Muscle of leg (tissue), 16 donors: ENCODE results near the gene TUBD1. TPM values are rescaled to one million over a fixed set of nuclear protein-coding genes. Genes with fewer than 3 reads are reported as not detected.
"Not testable (repeated sequence)": the region's sequence is repeated elsewhere in the genome, so short reads cannot be mapped to it uniquely, and the experiment has no call there.

Experiments
- DNase-seq: peaks from one replicate; pipeline ENCODE4 v3.0.0; 2013
- H3K27ac ChIP-seq: one replicate; pipeline ENCODE4 v1.5.1; 2013; ENCODE audit warnings: mild to moderate bottlenecking, low read length, control low read depth
- H3K27me3 ChIP-seq: one replicate; pipeline ENCODE4 v1.6.1; 2013; ENCODE audit warnings: low read length; ENCODE audit not compliant: control insufficient read depth, insufficient read depth
- H3K36me3 ChIP-seq: one replicate; pipeline ENCODE4 v1.6.1; 2013; ENCODE audit warnings: low read length; ENCODE audit not compliant: control insufficient read depth, insufficient read depth
- H3K4me1 ChIP-seq: one replicate; pipeline ENCODE4 v1.6.1; 2013; ENCODE audit warnings: low read length; ENCODE audit not compliant: control insufficient read depth, insufficient read depth
- H3K4me3 ChIP-seq: one replicate; pipeline ENCODE4 v1.5.1; 2013; ENCODE audit warnings: low read length, control low read depth
- H3K9me3 ChIP-seq: replicated peaks from 2 replicates; pipeline ENCODE4 v1.6.1; 2013; ENCODE audit warnings: low read depth, low read length; ENCODE audit not compliant: control insufficient read depth
- WGBS: methylation state at CpG from one replicate; pipeline ENCODE4 v1.1.5; 2013; ENCODE audit warnings: missing lambda C conversion rate; ENCODE audit not compliant: insufficient coverage; 5-methylcytosine and 5-hydroxymethylcytosine counted together
- long read RNA-seq, 11 donors: transcript quantifications; one replicate each; lab custom pipeline, GENCODE V29; 2026
- polyA plus RNA-seq, 8 donors: library from polyadenylated mRNA; unstranded; fragments of 120-200 nt; gene quantifications; one replicate each; pipeline versions ENCODE4 v1.2.1 to v1.2.3, GENCODE V29; 2013; ENCODE audit warnings: inconsistent platforms in 1 of 8, low replicate concordance in 1 of 8; ENCODE audit not compliant: insufficient read length in 8 of 8, insufficient read depth in 1 of 8
- total RNA-seq: library from RNA; stranded (reverse); fragments of 120-200 nt; gene quantifications from one replicate; pipeline ENCODE4 v1.2.4, GENCODE V29; 2013

The TUBD1 gene
- total RNA-seq (8.7 TPM), polyA plus RNA-seq (10 to 100 TPM in 4 of 8 donors, 1 to 10 TPM in 4; 7.2 to 12.4 (median 10.2) TPM)
- long read RNA-seq, donor 1, partial matches to known transcripts = 0 of 1 reads
- long read RNA-seq, donor 1, other reads (novel, unspliced or antisense) = 0 of 1 reads
- long read RNA-seq, donor 2 = 0 reads
- long read RNA-seq, donor 3, partial matches to known transcripts = 0 of 1 reads
- long read RNA-seq, donor 3, other reads (novel, unspliced or antisense) = 0 of 1 reads
- long read RNA-seq, donor 4, partial matches to known transcripts = 0 of 2 reads
- long read RNA-seq, donor 4, other reads (novel, unspliced or antisense) = 0 of 2 reads
- long read RNA-seq, donor 5, partial matches to known transcripts = 0 of 1 reads
- long read RNA-seq, donor 5, other reads (novel, unspliced or antisense) = 0 of 1 reads
- long read RNA-seq, donor 6, partial matches to known transcripts = 0 of 4 reads
- long read RNA-seq, donor 6, other reads (novel, unspliced or antisense) = 0 of 4 reads
- long read RNA-seq, donor 7, partial matches to known transcripts = 0 of 1 reads
- long read RNA-seq, donor 7, other reads (novel, unspliced or antisense) = 0 of 1 reads
- long read RNA-seq, donor 8, partial matches to known transcripts = 0 of 1 reads
- long read RNA-seq, donor 8, other reads (novel, unspliced or antisense) = 0 of 1 reads
- long read RNA-seq, donor 9 = 0 reads
- long read RNA-seq, donor 10 = 0 reads
- long read RNA-seq, donor 11, partial matches to known transcripts = 0 of 2 reads
- long read RNA-seq, donor 11, other reads (novel, unspliced or antisense) = 0 of 2 reads

- no peaks in the 10 kb centered on the region for H3K9me3 ChIP-seq
- peak; percentile 100 for DNase-seq
- H3K4me1 ChIP-seq = peaks cover 15% of the 10 kb centered on the region
- H3K27ac ChIP-seq = peak within 1 kb of the TSS; percentile 96
- peaks cover 14% of the 10 kb centered on the region for H3K36me3 ChIP-seq
- H3K4me3 ChIP-seq = peak within 1 kb of the TSS; percentile 92
- H3K27me3 ChIP-seq = no peaks in the 10 kb centered on the region
- WGBS = under 1% methylated on average over 54 of the region's 61 CpGs
Observed at GRCh38 chr17:59892924-59893675, at the start of gene TUBD1, which contains the start of gene RPS6KB1. TSS of gene TUBD1 (minus strand) at chr17:59892943. CDS start at chr17:59891002, 1,941 bp downstream. TSS of gene RPS6KB1 (plus strand) at chr17:59893121. CDS start at chr17:59893185, 64 bp downstream.

DNA sequence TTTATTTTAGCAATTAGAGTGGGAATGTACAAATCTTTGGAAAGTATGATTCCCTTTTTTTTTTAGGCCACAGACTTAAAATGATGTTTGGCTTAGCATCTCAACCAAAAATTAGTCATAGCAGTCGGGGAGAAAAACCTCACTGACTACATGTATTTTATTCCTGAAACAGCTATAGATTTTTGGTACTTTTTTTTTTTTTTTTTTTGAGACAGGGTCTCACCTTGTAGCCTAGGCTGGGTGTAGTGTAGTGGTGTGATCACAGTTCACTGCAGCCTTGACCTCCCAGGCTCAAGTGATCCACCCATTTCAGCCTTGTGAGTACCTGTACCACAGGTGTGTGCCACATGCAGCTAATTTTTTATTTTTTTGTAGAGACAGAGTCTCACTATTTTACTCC, 48.4 kb upstream of the TUBD1 start:
- Histone ChIP-seq H3K36me3 (peaks cover 34% of the 10 kb centered on the region), H3K27ac (no peak overlapping the region), H3K27me3 (no peaks in the 10 kb centered on the region), H3K9me3 (no peaks in the 10 kb centered on the region), H3K4me1 (no peaks in the 10 kb centered on the region), H3K4me3 (no peak overlapping the region)
- WGBS = no CpG with 5 or more reads among the region's 1 CpG
- DNase-seq = no peak

DNA sequence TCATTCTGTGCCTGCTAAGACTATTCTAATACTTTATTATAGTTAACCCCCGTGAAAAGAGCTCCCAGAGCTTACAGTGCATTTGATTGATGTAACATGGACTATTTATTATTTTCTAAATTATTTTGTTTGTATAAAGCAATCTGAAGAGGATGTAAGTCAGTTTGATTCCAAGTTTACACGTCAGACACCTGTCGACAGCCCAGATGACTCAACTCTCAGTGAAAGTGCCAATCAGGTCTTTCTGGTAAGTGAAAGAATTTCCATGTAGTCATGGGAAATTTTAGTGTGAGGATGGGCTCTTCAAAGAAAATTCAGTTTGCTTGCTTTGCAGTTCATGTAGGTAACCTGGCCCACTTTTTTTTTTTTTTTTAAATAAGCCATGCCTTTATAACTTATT, 48.0 kb upstream of the TUBD1 start:
- not testable (repeated sequence) for DNase-seq, H3K27ac ChIP-seq, H3K4me1 ChIP-seq, H3K27me3 ChIP-seq, H3K9me3 ChIP-seq, H3K4me3 ChIP-seq
- WGBS = 100% methylated on average over 1 of the region's 3 CpGs
- peaks cover 34% of the 10 kb centered on the region for H3K36me3 ChIP-seq

GRCh38 chr17:59933317-59933716, 40.6 kb upstream of the TUBD1 start:
- H3K9me3 ChIP-seq, DNase-seq, H3K4me3 ChIP-seq, H3K27ac ChIP-seq, H3K4me1 ChIP-seq, H3K27me3 ChIP-seq: not testable (repeated sequence)
- no CpG with 5 or more reads among the region's 1 CpG for WGBS
- peaks cover 27% of the 10 kb centered on the region for H3K36me3 ChIP-seq

DNA sequence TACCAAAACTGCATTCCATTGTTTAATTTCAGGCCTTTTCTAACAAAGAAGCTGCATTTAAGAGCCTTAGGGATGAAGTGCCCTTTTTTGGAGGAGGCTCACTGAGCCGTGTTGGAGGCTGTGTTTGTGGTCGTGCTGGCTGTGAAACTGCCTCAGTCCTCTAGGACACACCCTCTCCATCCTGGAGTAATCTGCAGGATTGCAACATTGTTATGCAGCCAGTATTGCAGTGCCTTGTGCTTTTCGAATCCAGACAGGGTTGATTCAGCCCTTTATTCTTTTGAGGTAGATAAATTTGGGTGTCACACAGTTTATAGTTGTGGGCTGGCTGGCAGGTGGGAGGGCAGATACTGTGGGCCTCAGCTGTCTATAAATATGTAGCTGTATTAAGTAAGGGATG, 38.0 kb upstream of the TUBD1 start:
- not testable (repeated sequence) for H3K27ac ChIP-seq, H3K27me3 ChIP-seq, H3K4me1 ChIP-seq, DNase-seq, H3K9me3 ChIP-seq, H3K4me3 ChIP-seq
- WGBS = 86% methylated on average over 1 of the region's 3 CpGs
- H3K36me3 ChIP-seq = peaks cover 29% of the 10 kb centered on the region

DNA sequence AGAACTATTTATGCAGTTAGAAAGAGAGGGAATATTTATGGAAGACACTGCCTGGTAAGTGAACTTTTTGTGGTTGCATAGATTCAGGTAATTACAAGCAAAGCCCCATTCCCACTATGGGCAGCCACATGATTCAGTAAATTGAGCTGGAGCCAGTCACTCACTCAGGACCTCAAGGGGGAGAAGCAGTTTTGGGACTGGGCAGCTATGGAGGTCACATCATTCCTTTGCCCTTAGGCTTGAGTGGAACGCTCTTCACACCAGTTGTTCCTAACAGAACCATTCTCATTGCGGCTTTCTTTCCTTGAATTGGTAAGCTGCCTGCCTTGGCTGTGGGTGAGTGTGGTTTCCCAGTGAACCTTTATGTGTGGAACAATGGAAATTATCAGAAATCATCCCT, 37.4 kb upstream of the TUBD1 start:
- not testable (repeated sequence) for H3K4me1 ChIP-seq, H3K4me3 ChIP-seq, H3K27me3 ChIP-seq, H3K9me3 ChIP-seq, H3K27ac ChIP-seq, DNase-seq
- H3K36me3 ChIP-seq = peaks cover 27% of the 10 kb centered on the region
- WGBS = no CpG with 5 or more reads among the region's 2 CpGs

DNA sequence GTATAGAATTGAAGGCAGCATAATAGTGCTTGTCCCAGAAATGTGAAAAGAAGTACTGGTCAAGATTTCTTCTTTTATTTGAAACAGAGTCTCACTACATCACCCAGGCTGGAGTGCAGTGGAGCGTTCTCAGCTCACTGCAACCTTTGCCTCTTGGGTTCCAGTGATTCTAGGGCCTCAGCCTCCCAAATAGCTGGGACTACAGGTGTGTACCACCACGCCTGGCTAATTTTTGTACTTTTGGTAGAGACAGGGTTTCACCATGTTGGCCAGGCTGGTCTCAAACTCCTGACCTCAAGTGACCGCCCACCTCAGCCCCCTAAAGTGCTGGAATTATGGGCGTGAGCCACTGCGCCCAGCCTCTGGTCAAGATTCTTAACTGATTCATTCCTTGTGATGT, 27.9 kb upstream of the TUBD1 start:
- WGBS = 100% methylated on average over 1 of the region's 5 CpGs
- peaks cover 36% of the 10 kb centered on the region for H3K36me3 ChIP-seq
- H3K27ac ChIP-seq, H3K9me3 ChIP-seq, H3K4me3 ChIP-seq, H3K27me3 ChIP-seq, DNase-seq, H3K4me1 ChIP-seq: not testable (repeated sequence)

- no peak for DNase-seq
- H3K27ac ChIP-seq = no peak overlapping the region
- H3K36me3 ChIP-seq = peaks cover 51% of the 10 kb centered on the region
- no peaks in the 10 kb centered on the region for H3K27me3 ChIP-seq
- no peaks in the 10 kb centered on the region for H3K9me3 ChIP-seq
- no peaks in the 10 kb centered on the region for H3K4me1 ChIP-seq
- H3K4me3 ChIP-seq = no peak overlapping the region
Observed at GRCh38 chr17:59916446-59916845, 23.7 kb upstream of the TUBD1 start.

DNA sequence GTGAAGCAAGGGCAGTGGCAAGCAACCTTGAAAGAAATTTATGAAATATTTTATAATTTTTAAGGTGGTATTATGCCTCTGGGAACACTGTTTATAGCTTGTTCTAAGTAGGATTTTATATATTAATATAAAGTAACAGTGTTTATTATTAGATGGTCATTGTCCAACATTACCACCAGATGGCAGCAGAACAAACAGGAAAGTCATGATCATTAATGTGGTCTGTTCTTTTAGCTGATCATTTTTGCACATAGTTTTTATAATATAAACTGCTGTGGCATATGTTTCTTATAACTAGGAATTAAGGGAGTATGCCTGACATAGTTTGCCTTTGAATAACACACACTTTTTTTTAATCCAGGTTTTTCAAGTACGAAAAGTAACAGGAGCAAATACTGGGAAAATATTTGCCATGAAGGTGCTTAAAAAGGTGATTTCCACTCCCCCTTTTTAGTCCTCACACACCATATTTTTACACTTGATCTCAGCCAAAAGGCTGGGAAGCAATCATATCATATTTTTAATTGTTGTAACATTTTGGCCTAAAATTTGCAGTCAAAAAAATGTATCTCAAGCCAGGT, 21.6 kb upstream of the TUBD1 start:
- DNase-seq = peak; percentile 54
- Histone ChIP-seq H3K9me3 (no peaks in the 10 kb centered on the region), H3K27ac (no peak overlapping the region), H3K4me1 (no peaks in the 10 kb centered on the region), H3K27me3 (no peaks in the 10 kb centered on the region), H3K36me3 (peaks cover 39% of the 10 kb centered on the region), H3K4me3 (no peak overlapping the region)
- WGBS = no CpG with 5 or more reads among the region's 1 CpG
